Epidermal melanocyte (primary cell): Measurements from ENCODE around the gene MAK.
A peak's percentile ranks its signal among the peaks of the same experiment; 100 is the strongest.
"Not testable (repeated sequence)": the region's sequence is repeated elsewhere in the genome, so short reads cannot be mapped to it uniquely, and the experiment has no call there.

Experiments
- DNase-seq: peaks from one replicate; pipeline ENCODE4 v3.0.0; 2011; ENCODE audit warnings: low spot score; ENCODE audit not compliant: insufficient read length

MAK gene

DNA sequence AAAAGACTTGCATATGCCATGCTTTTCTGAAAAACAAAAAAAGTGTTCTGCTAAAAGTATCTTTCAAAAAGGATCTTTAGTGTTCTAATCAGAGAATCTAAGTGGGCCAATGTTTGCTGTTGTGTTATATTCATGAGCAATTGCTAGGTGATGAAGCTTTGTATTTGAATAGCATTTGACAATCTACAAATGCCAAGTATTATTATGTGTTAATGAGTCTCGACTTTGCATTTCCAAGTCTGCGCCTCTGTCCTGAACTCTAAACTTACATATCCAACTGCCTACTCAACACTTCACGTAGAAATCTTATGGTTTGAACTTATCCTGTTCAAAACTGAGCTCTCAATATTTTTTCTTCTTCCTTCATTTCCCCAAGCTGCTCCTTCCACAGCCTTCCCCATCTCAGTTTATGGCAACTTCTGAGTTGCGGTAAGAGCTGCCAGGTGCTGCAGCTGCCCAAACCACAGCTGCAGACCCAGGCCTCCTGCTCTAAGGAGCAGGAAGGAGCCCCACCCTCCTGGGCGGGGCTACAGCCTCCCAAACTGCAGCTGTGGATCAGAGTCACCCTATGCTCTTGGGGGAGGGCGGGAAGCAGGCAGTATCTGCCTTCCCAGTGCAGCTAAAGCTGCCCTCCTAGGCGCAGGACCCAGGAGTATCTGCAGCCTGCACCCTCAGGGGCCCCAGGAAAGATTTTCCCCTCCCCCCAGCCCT, 16.7 kb upstream of the MAK start:
- DNase-seq, result no peak

DNA sequence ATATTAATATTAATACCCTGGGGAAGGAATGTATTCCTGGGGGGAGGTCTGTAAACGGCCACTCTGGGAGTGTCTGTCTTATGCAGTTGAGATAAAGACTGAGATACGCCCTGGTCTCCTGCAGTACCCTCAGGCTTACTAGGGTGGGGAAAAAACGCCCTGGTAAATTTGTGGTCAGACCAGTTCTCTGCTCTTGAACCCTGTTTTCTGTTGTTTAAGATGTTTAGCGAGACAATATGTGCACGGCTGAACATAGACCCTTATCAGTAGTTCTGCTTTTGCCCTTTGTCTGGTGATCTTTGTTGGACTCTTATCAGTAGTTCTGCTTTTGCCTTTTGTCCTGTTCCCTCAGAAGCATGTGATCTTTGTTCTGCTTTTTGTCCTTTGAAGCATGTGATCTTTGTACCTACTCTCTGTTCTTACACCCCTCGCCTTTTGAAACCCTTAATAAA, 15.5 kb upstream of the MAK start:
- DNase-seq, result not testable (repeated sequence)

DNA sequence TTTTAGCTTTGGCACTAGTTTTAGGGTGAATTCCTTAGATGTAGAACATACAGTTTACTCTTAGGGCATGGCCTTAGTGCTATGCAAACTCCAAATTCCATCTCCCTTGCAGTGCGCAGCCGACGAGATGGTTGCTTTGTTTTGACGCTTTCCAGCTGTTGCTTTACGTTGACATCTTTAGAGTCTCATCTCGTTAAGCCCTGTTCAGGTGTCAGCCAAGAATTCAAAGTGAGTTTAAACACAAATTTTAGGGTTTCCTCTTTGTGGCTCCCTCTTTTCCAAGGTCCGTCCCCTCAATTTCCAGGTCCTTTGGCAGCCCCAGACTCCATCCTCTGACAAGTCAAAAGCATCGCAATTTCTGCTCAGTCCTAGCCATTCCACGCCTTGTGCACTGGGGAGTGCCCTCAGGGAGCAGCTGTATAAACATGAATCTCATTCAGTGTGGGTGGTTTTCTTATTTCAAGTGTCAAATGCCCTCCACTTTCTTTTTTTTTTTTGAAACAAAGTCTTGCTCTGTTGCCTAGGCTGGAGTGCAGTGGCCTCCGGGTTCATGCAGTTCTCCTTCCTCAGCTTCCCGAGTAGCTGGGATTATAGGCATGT, 14.1 kb upstream of the MAK start:
- no peak for DNase-seq

DNA sequence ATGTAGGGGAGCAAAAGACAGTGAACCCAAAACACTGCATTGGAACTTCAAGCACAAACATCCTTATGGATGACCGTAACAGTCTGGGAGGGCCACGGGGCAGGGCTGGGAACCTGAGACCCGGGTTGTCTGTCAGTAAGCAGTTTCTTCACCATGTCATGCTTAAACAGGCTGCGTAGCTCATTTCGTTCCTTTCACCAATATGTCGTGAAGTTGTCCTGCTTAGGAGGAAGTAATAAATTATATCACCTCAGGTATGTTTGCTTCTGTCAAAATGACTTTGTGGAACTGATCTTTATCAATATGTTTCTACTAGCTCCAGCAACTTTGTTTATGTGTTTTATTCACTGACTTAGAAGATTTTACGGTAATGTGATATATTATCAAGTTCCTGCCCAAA, 12.4 kb upstream of the MAK start:
- no peak for DNase-seq

DNA sequence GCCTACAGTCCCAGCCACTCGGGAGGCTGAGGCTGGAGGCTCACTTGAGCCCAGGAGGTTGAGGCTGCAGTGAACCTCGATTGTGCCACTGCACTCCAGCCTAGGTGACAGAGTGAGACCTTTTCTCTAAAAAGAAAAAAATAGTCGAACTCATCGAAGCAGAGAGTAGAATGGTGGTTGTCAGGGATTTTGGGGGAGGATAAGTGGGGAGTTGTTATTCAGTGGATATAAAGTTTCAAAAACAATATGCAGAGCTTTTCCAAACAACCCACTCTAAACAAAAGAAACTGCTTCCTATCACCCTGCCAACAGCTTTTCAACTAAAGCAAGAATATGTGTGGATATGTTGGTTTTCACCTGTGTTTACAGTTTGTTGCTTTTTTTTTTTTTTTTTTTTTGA, 11.6 kb upstream of the MAK start:
- DNase-seq, result no peak

DNA sequence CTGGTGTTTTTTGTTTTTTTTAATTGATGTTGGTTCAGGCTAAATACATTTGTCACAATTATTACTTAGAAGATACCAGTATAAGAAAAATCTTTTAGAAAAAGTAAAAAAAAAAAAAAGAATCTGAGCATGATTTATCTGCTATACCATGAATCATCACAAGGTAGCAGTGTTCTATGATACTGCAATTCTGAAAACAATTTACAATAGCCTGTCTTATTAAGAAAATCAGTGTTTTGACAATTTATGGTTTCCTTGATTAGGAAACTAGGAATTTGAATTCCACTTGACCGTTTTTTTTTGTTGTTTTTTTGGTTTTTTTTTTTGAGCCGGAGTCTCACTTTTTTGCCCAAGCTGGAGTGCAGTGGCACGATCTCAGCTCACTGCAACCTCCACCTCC, 9.3 kb upstream of the MAK start:
- no peak for DNase-seq

DNA sequence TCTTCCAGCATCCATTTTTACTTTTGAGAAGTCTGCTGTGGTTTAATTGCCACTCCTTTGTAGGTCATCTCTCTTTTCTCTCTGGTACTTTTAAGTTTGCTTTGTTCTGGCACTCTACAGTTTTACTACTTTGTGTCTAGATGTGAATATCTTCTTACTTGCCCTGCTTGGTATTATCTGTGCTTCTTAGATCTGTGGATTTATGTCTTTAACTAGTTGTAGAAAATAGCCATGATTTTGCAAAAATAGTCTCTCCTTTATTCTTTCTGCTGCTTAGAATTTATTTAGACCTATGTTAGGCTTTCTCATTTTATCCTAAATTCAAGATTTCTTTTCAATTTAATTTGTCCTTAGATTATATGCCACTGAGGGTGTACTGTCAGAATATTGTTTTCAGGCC, 5.2 kb upstream of the MAK start:
- DNase-seq, result no peak

DNA sequence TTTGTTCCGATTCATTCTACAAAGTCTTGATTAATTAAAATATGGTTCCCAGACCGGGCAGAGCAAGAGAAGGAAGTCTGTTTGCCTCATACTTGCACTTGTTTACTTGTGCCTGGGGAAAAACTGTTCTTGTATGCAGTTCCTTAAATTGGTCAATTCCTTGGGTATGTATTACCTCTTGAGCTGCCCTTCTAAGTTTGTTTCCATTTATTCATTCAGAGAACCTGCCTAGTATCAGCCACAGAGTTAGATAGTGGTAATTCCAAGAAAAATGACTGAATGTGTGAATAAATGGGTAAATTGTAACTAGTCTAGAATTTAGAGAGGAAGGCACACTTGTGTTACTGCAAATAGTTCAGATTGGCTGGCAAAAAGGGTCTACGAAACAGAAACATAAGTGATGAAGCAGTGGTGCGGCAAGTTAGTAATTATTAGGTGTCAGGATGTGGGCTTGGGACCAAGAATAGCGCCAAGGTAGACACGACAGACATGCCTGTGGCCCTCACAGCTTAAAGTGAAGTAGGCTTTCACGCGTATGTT, 525 bp upstream of the MAK start:
- no peak for DNase-seq

DNA sequence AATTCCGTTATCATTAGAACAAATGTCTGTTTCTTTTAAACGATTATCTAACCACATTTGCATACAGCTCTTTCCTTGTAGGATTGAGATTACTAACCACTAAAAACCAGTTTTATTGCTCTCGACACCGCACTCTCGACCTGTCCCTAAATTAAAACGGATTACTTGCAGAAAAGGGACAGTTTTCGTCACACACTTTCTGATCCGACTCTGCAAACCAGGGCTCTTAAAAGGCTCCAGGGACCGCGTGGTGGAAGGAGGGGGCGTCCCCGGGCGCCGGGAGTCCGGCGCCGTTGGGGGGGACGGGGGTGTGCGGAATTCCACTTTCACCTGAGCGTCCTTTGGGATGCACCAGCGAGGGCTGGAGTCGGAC, 731 bp downstream of the MAK start:
- DNase-seq, result no peak

DNA sequence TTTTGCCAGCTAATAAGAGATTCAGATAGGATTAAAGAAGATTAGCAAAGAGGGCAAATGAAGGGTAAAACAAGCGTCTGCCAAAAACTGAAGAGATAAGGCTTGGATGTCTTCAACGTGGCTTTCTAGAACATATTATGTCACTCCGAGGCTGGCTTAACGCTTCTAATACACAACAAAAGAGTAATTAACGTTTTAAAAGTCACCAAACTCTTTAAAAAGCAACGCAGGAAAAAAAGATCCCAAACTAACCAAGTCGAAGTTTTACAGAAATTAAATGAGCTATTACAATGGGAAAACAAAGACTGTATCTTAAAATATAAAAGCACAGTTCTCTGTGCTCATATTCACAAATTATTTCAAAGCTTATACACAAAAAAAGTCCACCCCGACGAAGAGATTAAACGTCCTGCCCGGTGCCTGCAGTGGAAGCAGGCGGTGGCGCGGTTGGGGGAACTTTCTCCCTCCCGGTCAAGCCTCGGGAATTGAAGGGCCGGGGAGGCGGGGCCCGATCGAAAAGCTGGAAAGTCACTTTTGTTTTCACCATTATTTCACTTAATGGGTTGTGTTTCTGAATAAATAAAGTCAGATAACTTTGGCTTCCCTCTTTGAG, 1.2 kb downstream of the MAK start:
- DNase-seq, result peak; percentile 27

DNA sequence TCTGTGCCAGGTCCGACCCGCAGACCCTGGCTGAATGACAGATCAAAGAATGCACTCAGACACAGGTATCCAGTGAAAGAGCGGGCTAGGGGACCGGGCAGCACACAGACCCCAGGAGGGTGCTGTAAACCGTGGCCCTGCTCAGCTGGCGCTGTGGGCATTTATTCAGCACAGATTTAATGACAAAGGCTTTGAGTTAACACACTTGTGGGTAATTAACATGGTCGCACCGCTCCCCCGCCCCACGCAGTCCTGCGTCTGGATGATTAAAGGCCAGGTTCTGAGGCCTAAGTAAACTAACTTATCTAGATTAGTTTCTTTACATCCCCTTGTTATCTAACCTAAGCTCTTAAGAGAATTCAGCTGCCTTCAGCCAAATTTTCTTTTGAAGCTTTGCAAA, 3.5 kb downstream of the MAK start:
- no peak for DNase-seq

DNA sequence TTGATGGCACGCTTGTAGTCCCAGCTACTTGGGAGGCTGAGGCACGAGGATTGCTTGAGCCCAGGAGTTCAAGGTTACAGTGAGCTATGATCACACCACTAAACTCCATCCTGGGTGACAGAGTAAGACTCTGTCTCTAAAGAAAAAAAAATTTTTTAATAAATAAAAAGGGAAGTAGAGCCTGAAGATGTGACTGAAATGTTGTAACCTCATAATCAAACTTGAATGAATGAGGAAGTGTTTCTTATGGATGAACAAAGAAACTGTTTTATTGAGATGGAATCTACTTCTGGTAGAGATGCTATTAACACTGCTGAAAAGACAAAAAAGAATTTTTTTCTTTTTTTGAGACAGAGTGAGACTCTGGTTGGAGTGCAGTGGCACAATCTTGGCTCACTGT, 6.7 kb downstream of the MAK start:
- no peak for DNase-seq

DNA sequence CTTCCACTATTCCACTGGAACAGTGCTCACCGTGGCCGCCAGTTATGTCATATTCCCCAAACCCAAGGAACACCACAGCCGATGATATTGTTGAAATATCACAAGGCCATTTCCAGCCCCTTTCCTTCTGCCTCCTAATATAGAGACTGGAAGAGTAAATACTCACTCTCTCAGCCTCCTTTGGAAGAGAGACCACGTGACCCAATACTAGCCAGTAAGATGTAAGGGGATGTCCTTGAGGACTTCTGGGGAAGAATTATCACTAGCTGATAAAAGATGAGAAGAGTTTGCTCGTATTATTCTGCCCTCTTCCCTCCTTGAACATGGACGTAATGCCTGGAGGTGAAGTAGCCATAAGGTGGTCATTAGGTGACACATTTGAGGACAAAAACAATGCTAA, 13.5 kb downstream of the MAK start:
- DNase-seq, result no peak

DNA sequence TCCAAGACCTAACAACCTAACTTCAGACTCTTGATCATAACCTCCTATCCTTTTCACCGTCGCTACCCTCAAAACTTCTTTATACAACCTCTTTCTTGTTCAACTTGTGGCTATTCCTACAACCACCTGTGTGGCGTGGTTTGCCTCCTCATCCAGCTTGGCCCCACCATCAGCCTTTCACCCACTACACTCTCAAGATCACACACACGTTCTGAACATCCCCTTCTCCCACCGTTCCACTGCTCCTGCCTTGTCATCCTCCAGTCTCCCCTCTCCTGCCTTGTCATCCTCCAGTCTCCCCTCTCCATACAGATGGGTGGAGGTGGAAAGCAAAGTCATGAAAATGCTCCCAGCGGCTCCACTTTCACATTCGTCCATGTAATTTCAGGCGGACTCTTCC, 14.0 kb downstream of the MAK start:
- DNase-seq, result no peak

DNA sequence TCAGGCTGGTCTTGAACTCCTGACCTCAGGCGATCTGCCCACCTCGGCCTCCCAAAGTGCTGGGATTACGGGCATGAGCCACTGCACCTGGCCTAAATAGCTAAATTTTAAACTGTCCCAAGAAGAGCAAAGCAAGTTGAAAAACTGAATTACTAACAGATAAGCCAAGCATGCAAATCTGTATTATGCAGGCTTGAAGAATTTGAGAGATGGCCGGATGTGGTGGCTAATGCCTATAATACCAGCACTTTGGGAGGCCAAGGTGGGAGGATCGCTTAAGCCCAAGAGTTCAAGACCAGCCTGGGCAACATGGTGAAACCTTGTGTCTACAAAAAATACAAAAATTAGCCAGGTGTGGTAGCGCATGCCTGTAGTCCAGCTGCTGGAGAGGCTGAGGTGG, 24.2 kb downstream of the MAK start:
- DNase-seq, result not testable (repeated sequence)

DNA sequence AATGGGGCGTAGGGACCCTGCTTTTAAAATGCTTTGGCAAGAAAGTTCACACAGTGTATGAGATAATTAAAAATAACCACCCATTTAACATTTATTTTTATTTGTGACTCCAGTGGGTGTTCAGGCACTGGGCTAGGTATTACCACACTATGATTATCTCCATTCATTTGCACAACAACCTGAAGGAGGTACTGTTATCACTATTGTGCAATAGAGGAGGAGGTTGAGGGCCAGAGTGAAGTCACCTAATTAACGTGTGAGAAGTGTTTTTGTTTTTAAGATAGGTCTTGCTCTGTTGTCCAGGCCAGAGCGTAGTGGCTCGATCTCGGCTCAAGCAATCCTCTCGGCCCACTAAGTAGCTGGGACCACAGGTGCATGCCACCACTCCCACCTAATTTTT, 29.2 kb downstream of the MAK start:
- no peak for DNase-seq

DNA sequence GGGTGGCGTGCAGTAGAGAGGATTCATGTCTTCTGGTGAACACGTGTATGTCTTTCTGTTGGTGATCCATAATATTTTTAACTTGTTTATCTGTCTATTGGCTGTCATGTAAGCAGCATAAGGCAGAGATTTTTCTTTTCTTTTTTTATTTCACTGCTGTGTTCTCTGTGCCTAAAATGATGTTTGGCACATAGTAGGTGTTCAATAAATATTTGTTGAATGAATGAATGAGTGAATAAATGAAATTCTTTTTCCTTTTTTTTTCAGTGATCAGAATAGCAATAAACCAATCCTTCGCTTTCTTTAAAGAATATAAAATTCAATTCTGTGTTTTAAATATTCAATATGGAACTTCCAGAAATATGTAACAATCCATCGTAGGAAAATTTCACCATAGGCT, 30.0 kb downstream of the MAK start:
- no peak for DNase-seq

DNA sequence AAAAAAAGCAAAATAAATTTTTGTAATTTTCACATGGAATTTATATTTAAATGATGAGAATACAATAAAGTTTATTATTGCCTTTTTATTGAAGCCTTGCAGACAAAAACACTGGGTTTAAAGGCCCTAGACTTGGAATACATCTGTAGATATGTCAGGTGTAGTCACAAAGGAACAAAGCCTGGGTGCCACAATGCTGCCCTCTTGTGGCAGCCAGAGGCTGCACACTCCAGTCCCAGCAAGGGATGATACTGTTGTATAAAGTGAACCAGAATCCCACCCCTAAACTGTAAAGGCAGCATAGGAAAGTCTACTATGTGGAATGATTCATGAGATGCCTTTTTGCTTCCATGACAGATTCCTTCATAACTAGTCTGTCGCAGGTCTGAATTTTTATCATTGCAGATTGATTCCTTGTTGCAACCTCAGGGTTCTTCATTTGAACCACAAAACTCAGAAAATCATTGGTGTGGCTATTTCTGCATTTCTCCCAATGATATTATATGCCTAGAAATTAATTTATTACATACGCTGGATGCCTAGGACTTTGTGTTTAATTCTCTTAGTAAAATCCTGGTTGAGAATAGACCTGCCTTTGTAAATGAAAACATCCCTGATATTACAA, 37.0 kb downstream of the MAK start:
- peak; percentile 53 for DNase-seq

DNA sequence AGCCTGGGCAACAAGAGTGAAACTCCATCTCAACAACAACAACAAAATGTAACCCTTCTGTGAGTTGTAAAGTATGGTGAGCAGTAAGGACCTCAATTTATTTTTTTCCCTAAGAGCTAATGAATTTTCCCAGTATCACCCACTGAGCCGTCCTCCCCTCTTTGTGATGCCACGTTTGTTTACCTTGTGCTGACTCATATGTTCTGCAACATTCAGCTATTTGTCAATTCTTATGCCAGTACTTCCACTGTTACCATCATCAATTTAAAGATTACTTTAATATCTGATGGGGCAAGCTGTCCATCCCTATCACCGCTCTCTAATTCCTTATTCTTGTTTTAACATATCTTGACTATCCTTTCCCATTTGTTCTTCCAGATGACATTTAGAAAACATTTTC, 37.5 kb downstream of the MAK start:
- no peak for DNase-seq

DNA sequence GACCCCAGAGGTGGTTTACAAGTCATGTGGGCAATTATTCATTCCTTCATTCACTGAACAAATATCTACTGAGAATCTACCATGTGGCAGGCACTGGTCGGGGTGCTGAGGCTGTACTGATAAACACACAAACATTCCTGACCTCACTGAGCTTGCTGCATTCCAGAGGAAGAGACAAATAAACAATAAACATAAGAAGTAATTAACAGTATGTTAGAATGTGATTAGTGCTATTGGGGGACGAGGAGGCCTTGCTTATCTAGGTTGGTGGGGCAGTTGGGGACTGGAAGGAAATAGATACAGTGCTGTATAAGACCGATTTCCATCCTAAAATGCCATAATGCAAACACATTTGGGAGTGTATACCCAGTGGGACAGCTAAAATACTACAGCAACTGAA, 44.1 kb downstream of the MAK start:
- no peak for DNase-seq

DNA sequence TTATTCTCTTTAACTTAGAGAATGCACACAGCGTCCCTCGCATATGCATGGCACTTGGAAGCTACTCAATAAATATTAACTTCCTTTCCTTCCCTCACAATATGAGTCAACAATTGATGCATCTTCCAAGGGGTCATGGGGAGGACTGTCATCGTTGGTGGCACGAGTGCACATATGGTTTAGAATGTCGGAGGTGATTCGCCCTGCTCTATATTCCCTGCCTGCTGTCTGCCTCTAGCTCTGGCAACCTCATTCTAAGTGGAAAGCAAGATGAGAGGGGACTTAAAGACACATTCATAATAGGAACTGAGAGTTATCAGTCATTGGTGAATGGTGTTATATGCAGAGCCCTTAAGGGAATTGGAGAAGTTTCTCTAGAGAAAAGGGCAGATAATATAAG, 44.6 kb downstream of the MAK start:
- no peak for DNase-seq

DNA sequence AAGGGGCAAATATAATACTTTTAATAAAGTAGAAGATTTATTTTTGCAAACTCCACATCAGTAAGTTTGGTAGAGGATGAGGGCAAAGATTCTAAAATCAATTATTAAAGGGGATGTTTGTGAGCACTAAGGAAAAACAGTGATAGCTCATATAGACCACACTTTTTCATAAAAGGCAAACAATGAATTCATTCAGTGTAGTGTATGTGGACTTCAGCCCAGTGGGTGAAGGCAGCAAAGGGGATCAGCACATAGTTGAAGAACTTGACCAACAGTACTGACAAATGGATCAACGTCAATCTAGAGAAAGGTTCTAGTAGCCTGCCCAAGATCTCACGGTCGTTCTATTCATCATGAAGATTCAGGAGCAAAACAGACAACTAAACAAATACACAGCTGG, 45.3 kb downstream of the MAK start:
- no peak for DNase-seq
